HL-60 (cell line): ENCODE measurements around the gene ECHDC3.

Experiments used
- GABPA ChIP-seq: IDR thresholded peaks from 2 replicates; pipeline ENCODE4 v1.6.1; 2012; ENCODE audit warnings: low read depth
- POLR2AphosphoS5 ChIP-seq: IDR thresholded peaks from 2 replicates; pipeline ENCODE4 v1.6.1; 2012; ENCODE audit warnings: low read depth
- TF ChIP-seq, protein P1 (sequence below): IDR thresholded peaks from one replicate; pipeline ENCODE4 v1.5.1; 2011; ENCODE audit warnings: low read length, control low read depth, inconsistent platforms; ENCODE audit not compliant: insufficient read depth
- TF ChIP-seq, protein P2 (sequence below): IDR thresholded peaks from 2 replicates; pipeline ENCODE4 v1.6.1; 2012; ENCODE audit warnings: low read depth; ENCODE audit not compliant: insufficient replicate concordance

DNA sequence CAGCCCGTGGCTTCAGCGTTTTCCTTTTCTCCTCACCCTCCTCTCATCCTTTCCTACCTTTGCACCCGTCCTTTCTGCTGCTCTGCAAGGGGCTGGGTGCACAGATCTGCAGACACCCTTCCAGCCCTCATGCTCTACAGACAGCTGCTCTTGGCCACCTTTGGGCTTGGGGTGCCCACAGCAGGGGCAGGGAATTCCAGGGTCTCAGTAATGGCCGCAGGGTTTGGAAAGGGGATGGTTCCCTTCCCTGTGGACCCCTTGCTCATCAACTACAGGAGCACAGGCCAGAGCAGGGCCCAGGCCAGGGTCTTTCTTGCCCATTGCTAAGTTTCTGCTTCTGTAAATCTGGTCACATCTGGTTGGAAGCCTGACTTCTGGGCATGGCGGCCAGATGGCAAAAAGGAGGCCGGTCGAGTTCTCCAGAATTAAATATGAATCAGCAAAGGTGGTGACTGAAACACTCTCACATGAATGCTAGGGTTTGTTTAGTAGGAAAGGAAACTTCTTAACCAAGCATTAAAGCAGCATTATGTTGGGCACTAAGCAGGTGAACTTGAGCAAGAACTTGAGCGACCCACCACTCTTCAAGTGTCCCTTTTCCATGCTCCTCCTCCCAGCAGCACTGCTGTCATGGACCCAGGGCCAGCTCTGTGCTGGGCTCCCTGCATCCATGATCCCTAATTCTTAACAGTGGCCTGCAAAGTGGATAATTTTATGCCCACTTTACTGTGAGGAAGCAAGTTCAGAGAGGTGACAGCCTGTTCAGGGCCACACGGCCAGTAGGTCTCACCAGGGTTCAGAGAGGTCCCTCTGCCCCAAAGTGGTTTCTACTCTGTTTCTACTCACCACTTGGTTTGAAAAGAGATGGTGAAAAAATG lies 1.5 kb downstream of the ECHDC3 start:
- TF ChIP-seq, protein P1, sequence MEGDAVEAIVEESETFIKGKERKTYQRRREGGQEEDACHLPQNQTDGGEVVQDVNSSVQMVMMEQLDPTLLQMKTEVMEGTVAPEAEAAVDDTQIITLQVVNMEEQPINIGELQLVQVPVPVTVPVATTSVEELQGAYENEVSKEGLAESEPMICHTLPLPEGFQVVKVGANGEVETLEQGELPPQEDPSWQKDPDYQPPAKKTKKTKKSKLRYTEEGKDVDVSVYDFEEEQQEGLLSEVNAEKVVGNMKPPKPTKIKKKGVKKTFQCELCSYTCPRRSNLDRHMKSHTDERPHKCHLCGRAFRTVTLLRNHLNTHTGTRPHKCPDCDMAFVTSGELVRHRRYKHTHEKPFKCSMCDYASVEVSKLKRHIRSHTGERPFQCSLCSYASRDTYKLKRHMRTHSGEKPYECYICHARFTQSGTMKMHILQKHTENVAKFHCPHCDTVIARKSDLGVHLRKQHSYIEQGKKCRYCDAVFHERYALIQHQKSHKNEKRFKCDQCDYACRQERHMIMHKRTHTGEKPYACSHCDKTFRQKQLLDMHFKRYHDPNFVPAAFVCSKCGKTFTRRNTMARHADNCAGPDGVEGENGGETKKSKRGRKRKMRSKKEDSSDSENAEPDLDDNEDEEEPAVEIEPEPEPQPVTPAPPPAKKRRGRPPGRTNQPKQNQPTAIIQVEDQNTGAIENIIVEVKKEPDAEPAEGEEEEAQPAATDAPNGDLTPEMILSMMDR, result no peak
- TF ChIP-seq GABPA (no peak), POLR2AphosphoS5 (no peak)
- TF ChIP-seq, protein P2, sequence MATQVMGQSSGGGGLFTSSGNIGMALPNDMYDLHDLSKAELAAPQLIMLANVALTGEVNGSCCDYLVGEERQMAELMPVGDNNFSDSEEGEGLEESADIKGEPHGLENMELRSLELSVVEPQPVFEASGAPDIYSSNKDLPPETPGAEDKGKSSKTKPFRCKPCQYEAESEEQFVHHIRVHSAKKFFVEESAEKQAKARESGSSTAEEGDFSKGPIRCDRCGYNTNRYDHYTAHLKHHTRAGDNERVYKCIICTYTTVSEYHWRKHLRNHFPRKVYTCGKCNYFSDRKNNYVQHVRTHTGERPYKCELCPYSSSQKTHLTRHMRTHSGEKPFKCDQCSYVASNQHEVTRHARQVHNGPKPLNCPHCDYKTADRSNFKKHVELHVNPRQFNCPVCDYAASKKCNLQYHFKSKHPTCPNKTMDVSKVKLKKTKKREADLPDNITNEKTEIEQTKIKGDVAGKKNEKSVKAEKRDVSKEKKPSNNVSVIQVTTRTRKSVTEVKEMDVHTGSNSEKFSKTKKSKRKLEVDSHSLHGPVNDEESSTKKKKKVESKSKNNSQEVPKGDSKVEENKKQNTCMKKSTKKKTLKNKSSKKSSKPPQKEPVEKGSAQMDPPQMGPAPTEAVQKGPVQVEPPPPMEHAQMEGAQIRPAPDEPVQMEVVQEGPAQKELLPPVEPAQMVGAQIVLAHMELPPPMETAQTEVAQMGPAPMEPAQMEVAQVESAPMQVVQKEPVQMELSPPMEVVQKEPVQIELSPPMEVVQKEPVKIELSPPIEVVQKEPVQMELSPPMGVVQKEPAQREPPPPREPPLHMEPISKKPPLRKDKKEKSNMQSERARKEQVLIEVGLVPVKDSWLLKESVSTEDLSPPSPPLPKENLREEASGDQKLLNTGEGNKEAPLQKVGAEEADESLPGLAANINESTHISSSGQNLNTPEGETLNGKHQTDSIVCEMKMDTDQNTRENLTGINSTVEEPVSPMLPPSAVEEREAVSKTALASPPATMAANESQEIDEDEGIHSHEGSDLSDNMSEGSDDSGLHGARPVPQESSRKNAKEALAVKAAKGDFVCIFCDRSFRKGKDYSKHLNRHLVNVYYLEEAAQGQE, result no peak
